GM10266 (cell line): Measurements from ENCODE around the gene RPA1.

ENCODE experiments used
- DNase-seq: peaks from one replicate; pipeline ENCODE4 v3.0.0; 2012; ENCODE audit errors: extremely low spot score
- CTCF ChIP-seq: IDR thresholded peaks from 2 replicates; pipeline ENCODE4 v1.5.1; 2012; ENCODE audit warnings: mild to moderate bottlenecking, low read depth; ENCODE audit not compliant: control insufficient read depth, insufficient read depth; ENCODE audit errors: missing control alignments

Gene RPA1

GRCh38 chr17:1904273-1905182, 74.7 kb downstream of the RPA1 start:
- DNase-seq: peak; percentile 56
- TF ChIP-seq CTCF: no peak

GRCh38 chr17:1905190-1905913, 75.5 kb downstream of the RPA1 start:
- no peak for DNase-seq
- TF ChIP-seq CTCF: no peak

- no peak for DNase-seq
- no peak for TF ChIP-seq CTCF
These were observed 76.9 kb downstream of the RPA1 start for GRCh38 chr17:1906662-1907101.

- TF ChIP-seq CTCF: no peak
- no peak for DNase-seq
These were observed 77.4 kb downstream of the RPA1 start for GRCh38 chr17:1907216-1907631.

GRCh38 chr17:1907909-1908698, 78.3 kb downstream of the RPA1 start:
- no peak for DNase-seq
- TF ChIP-seq CTCF: no peak

GRCh38 chr17:1908699-1909309, 79.0 kb downstream of the RPA1 start:
- DNase-seq: peak; percentile 70
- TF ChIP-seq CTCF: peak; percentile 62
